ENCODE results near the gene GREM2.

GREM2 gene

GRCh38 chr1:240553351-240553750 lies 58.6 kb downstream of the GREM2 start:
- DNase-seq, result no peak

GRCh38 chr1:240539769-240540414 lies 72.1 kb downstream of the GREM2 start:
- no peak for DNase-seq

GRCh38 chr1:240538776-240539430 lies 73.1 kb downstream of the GREM2 start:
- DNase-seq, result no peak

- no peak for DNase-seq
Observed at GRCh38 chr1:240533154-240533780, 78.7 kb downstream of the GREM2 start.

GRCh38 chr1:240528591-240528990 lies 83.4 kb downstream of the GREM2 start:
- no peak for DNase-seq

GRCh38 chr1:240527086-240527485 lies 84.9 kb downstream of the GREM2 start:
- DNase-seq, result no peak

- peak; percentile 96 for DNase-seq
Observed at GRCh38 chr1:240526312-240526711, 85.6 kb downstream of the GREM2 start.

- DNase-seq, result no peak
Observed at GRCh38 chr1:240524356-240525069, 87.4 kb downstream of the GREM2 start.

- no peak for DNase-seq
Observed at GRCh38 chr1:240522122-240522822, 89.7 kb downstream of the GREM2 start.

GRCh38 chr1:240517891-240518290 lies 94.1 kb downstream of the GREM2 start:
- no peak for DNase-seq

- DNase-seq, result no peak
Observed at GRCh38 chr1:240516069-240516468, 95.9 kb downstream of the GREM2 start.

GRCh38 chr1:240515505-240515904 lies 96.5 kb downstream of the GREM2 start:
- DNase-seq, result no peak

- no peak for DNase-seq
Observed at GRCh38 chr1:240511789-240512188, 100.2 kb downstream of the GREM2 start.

GRCh38 chr1:240508950-240509349 lies 103.0 kb downstream of the GREM2 start:
- no peak for DNase-seq

GRCh38 chr1:240508201-240508600 lies 103.8 kb downstream of the GREM2 start:
- no peak for DNase-seq

- DNase-seq, result no peak
Observed at GRCh38 chr1:240506176-240506575, 105.8 kb downstream of the GREM2 start.

GRCh38 chr1:240503558-240503957 lies 108.4 kb downstream of the GREM2 start:
- no peak for DNase-seq

- DNase-seq, result no peak
Observed at GRCh38 chr1:240503036-240503435, 108.9 kb downstream of the GREM2 start.

- no peak for DNase-seq
Observed at GRCh38 chr1:240501115-240501514, 110.8 kb downstream of the GREM2 start.

- no peak for DNase-seq
Observed at GRCh38 chr1:240500647-240501046, 111.3 kb downstream of the GREM2 start.

GRCh38 chr1:240499012-240499411 lies 112.9 kb downstream of the GREM2 start:
- DNase-seq, result no peak

- DNase-seq, result no peak
Observed at GRCh38 chr1:240498335-240498734, 113.6 kb downstream of the GREM2 start.

GRCh38 chr1:240497908-240498307 lies 114.0 kb downstream of the GREM2 start:
- DNase-seq, result no peak
